GM19395 (cell line): ENCODE results near the gene INSRR.

Experiments
- ATAC-seq: cut with Tn5 transposase; IDR thresholded peaks from one replicate; pipeline ENCODE4 v1.9.1; 2021; ENCODE audit warnings: mild to moderate bottlenecking, moderate library complexity; ENCODE audit not compliant: unreplicated experiment

Gene INSRR

GRCh38 chr1:156894711-156895454 lies 36.0 kb upstream of the INSRR start:
- ATAC-seq: no peak

GRCh38 chr1:156894001-156894400 lies 35.1 kb upstream of the INSRR start:
- no peak for ATAC-seq

GRCh38 chr1:156893048-156893953 lies 34.4 kb upstream of the INSRR start, which contains the start of gene PEAR1:
PEAR1 (plus strand) TSS chr1:156893718; CDS start chr1:156903927, 10,209 bp downstream.
- ATAC-seq: no peak

- ATAC-seq: peak; percentile 87
Measured at GRCh38 chr1:156892190-156893047, 33.5 kb upstream of the INSRR start.

- ATAC-seq: no peak
Measured at GRCh38 chr1:156889802-156890580, 31.1 kb upstream of the INSRR start.

- no peak for ATAC-seq
Measured at GRCh38 chr1:156887734-156888133, 28.8 kb upstream of the INSRR start.

- no peak for ATAC-seq
Measured at GRCh38 chr1:156887317-156887716, 28.4 kb upstream of the INSRR start.

GRCh38 chr1:156886583-156887281 lies 27.8 kb upstream of the INSRR start:
- ATAC-seq: no peak

GRCh38 chr1:156885880-156886355 lies 27.0 kb upstream of the INSRR start:
- no peak for ATAC-seq

GRCh38 chr1:156885314-156885713 lies 26.4 kb upstream of the INSRR start:
- no peak for ATAC-seq

- ATAC-seq: no peak
Measured at GRCh38 chr1:156884560-156885184, 25.8 kb upstream of the INSRR start.

- ATAC-seq: no peak
Measured at GRCh38 chr1:156883919-156884318, 25.0 kb upstream of the INSRR start.

- ATAC-seq: no peak
Measured at GRCh38 chr1:156882543-156882942, 23.6 kb upstream of the INSRR start.

GRCh38 chr1:156881663-156882062 lies 22.7 kb upstream of the INSRR start:
- ATAC-seq: no peak

- no peak for ATAC-seq
Measured at GRCh38 chr1:156881101-156881500, 22.2 kb upstream of the INSRR start.

- ATAC-seq: no peak
Measured at GRCh38 chr1:156880473-156880872, 21.6 kb upstream of the INSRR start.

GRCh38 chr1:156879876-156880275 lies 21.0 kb upstream of the INSRR start:
- no peak for ATAC-seq

GRCh38 chr1:156877433-156878170 lies 18.7 kb upstream of the INSRR start:
- ATAC-seq: no peak
